NCI-H1417 (cell line): Measurements from ENCODE around the gene MYF5.
A peak's percentile ranks its signal among the peaks of the same experiment; 100 is the strongest.

Experiments
- DNase-seq, 3 experiments: peaks; one replicate each; lab custom pipeline; 2025; lab: John Stamatoyannopoulos, UW

The MYF5 gene

DNA sequence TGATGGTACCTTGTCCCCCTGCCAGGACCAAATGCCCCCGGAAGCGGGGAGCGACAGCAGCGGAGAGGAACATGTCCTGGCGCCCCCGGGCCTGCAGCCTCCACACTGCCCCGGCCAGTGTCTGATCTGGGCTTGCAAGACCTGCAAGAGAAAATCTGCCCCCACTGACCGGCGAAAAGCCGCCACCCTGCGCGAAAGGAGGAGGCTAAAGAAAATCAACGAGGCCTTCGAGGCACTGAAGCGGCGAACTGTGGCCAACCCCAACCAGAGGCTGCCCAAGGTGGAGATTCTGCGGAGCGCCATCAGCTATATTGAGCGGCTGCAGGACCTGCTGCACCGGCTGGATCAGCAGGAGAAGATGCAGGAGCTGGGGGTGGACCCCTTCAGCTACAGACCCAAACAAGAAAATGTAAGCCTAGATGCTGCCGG is 8.9 kb upstream of the MYF5 start:
- no peak for DNase-seq

DNA sequence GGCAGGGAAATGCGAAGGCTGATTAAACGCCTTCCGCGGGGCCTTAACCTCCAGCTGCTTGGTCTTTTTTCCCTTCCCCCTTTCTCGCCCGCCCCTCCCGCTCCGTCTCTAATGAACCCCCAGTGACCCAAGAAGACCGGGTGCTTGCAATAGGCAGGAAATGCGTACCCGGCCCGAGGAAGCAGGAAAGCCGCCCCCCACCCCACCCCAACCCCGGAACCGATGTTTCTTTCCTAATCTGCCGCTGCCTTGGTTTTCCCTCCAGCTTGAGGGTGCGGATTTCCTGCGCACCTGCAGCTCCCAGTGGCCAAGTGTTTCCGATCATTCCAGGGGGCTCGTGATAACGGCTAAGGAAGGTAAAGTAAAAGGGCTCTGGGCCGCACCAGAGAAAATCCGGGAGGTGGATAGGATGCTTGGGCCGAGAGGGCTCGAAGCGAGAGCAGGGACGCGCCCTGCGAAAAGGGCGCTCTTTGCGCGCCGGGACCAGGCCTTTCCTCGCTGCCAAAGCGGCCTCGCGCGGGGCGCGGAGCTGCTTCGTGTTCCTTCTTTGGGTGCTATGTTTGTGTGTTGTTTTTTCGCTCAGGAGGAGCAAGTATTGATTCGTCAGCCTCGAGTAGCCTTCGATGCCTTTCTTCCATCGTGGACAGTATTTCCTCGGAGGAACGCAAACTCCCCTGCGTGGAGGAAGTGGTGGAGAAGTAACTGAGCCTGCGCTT is 8.3 kb upstream of the MYF5 start:
- DNase-seq: no peak

DNA sequence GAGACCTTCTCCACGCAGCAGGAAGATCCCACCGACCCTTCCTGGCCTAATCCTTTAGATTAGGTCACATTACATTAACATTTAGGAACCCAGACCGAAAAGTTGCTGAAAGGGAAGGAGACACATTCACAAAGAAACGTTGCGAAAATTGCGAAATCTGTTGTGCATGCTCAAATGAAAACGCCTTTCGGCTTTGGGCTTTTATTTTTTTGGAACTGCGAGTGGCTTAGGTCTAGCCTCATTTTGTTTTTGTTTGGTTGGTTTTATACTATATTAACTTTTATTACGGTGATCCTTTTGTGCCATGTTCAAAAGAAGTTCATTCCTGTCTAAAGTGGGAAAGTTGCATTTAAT is 7.8 kb upstream of the MYF5 start:
- DNase-seq: no peak

DNA sequence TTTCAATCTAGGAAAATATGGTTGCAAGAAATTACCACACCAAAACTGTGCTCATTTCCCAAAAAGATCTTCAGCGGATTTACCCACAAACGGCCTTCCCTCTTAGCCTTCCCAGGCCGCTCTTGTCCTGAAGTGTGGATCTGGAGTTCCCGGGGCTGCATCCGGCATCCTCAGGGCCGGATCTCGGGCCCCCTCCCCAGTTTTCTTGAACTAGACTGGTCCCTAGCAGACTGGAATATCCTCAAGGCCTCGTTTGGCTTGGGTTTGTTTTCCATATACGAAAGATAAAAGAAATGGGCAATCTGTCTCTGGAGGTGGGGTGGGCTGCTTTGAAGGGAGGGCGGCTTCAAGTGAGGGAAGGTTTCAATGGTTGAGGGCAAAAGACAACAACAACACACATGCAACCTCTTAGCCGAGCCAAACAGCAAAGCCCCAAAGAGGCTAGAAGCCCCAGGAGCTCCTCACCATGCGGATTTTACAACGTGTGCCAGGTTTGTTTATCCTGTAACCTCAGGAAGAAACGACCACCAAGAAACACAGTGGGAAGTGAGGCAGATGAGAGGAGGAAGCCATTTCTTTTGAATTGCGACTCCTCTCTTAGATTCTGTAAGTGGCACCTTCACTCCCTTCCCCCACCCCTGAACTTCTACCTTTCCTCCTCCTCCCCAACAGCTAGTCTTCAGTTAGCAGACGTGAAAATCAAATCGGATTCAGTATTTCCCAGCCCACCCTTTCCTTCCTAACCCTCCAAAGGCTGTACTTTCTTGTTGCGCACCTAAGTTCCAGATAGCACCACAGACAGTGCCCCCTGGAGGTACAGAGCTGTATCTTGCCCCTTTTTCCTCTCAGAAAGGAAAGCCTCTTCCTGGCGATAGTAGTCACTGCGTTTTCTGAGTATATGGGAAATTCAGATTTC is 6.6 kb upstream of the MYF5 start:
- peak in 1 of 3 experiments; percentile 5 for DNase-seq

DNA sequence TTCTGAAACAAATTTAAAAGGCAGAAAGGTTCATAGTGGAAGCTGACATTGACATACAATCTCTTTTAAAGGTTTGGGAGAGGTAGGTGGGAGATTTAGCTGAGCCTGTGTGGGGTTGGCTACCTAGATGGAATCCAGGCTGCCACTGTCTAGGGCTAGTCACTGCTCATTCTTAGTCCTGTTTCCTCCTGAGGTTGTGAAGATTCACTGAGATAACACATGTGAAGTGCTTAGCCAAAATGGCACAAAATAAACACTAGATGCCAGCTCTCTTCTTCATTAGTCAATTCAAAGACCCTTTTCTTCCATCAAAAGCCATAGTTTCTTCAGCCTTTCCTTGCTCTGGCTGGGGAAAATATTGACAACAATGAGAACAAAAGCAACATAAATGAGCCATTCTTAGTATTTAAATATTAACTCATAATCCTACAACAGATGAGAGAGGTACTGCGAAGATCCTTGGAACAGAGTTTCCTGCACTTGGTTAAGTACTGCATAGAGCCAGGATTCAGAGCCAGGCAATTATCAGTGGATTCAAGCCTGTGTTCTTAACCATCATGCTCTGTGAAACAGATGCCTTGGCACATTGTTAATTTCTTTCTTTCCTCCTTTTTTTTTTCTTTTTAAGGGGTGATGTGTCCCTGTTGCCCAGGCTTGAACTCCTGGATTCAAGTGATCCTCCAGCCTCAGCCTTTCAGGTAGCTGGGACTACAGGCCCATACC is 5.8 kb upstream of the MYF5 start:
- no peak for DNase-seq

DNA sequence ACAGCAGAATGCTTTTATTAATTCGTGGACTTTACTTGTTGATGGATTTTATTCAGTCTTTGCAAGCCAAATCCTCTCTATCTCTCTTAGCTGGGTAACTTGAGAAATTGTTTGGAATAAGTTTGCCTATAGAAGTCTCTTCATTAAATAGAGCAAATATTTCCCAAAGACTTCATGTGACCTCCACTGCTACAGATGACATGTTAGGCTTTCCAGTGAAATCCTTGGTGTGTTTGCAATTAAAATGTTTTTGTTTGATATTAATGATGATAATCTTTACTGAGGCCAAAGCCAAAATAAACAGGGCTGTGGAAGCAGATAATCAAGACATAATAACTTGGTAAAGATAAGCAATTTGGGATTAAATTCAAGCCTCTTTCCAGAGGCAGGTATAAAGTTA is 4.8 kb upstream of the MYF5 start:
- no peak for DNase-seq

DNA sequence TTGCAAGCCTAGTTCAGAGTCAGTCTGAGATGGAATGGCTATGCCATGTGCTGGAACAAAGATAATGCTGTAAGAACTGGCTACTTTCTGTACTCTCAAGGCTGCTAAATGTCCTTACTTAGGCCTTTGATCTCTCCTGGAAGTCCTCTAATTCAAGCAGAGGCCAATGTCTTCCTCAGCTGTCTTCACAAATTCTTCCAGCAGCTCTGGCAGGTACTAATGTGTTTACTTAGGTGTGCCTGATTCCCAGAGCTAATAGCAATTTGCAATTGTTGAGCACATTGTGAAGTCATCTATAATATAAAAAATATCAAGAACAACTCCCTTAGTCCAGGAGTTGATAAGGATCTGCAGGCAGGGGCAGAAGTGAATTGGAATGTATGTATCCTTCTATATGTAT is 3.8 kb upstream of the MYF5 start:
- peak in 2 of 3 experiments; percentile 5 to 20 for DNase-seq

DNA sequence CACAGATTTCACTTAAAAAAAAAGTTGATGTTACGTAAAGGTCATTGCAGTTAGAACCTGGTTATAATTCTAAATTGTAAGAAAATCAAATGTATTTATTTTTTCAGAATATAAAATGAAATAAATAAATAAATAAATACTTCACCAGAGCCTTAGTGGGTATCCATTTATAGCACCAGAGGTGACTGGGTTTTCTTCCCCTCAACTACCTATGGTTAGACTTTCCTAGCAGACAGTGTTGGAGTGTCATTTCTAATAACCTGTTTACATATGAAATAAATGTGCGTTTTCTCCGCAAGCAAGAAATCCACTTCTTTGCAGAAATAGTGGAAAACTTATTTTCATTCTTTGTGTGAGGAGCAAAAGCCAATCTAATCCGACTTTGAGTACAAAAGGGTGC is 3.3 kb upstream of the MYF5 start:
- DNase-seq: no peak

DNA sequence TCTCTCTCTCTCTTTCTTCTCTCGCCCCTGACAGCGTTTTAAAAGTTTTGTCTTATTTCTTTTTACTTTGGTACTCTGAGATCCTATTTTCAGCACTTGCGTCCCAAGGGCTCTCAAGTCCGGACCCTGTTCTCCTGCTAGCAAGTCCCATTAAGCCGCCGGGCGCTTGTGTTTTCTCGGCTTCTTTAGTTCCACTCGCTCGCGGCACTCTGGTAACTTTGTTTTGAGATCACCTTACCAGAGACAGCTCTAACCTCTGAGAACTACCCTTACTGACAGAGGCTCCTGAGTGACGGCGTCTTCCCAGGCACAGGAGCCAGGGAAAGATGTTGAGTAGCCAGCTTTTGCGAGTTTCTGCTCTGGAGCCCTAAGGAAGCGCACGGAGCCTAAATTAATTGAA is 2.7 kb upstream of the MYF5 start:
- no peak for DNase-seq

DNA sequence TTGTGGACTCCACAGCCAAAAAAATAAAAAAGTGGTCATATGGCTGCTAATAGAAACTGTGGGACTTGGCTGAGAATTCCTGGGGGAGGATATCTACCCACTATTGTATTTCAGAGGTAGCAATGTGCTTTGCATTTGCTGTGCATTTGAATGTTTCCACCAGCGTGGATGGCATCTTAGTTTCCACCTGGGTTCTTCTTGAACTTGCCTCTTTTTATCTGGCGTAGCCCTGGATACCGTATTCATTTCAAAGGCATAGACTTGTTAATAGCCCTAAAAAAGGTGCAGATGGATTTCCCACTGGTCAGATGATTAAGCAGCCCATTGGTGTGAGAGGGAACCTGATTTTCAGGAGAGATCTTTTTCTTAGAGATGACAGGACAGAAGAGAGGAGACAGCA is 1.9 kb upstream of the MYF5 start:
- DNase-seq: no peak

DNA sequence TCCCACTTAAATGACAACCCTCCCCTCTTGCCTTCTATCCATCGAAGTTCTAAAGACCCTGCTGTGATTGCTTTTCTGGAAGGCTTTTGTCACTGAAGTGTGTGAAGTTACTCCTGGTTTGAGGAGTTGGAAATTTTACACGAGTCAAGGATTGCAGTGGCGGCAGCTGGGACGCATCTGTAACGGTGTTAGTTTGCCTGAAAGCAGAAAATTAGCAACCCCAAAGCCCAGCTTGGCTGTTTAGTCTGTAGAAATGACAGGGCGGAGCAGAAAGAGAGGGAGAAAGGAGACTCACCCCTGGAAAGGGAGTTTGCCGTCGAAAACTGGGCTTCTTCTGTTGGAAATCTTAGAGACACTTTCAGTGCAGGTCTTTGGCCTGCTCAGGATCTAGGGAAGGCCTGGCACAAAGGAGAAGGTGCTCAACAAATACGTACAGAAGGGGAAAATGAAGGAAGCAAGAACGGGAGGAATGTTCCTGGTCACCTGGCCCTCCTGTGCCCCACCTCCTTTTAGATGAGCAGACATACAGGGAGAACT is 931 bp upstream of the MYF5 start:
- no peak for DNase-seq

DNA sequence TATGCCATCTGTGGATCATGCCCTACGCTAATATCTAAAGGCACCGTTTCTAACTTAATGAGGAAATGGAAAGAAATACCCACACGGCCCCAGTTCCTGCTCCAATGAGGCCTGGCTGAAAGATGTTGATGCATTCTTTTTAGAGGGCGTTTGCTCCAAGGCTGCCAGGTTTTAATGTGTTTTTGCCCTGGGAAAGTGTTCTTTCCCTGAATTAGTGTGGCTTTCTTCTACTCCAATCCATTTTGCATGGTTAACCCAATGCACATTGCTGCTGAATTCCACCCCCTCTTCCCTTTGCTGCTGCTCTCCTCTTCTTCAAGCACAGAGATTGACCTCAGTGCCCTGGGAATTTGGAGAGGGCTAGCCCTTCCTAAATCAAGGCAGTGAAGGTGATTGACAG is 1.1 kb downstream of the MYF5 start:
- DNase-seq: no peak

DNA sequence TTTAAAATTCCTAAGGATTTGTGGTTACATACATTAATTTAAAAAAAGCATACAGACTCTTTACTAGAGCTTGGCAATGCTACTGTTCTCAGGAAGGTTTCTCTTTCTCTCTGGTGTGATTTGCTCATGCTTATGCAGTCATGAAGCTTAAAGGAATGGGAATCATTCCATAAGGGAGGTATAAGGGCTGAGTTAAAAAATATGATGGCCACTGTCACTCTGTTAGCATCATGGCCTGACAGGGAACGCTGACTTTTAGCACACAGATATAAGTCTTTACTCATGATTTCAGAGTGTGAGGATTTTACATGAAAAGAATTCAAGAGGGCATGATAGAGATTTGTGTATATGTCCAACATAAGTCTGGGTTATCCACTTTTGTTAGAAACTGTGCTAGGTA is 3.8 kb downstream of the MYF5 start:
- no peak for DNase-seq

DNA sequence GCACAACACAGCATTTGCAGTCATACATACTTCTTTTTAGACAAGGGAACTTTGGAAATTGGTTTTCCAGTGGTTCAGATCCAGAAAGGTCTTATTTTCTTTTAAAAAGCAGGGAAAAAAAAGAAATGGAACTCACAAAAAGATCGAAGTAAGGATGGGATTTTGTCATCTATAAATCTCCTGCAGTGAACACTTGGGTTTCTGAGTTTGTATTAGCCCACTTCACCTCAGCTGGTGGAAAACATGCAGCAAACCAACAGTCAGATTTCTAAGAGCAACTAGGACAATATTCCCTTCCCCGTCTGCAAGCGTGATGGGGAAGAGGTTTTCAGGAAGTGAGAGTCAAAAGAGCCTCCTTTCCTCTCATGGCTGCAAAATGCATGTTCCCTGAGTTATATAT is 4.6 kb downstream of the MYF5 start:
- DNase-seq: no peak

DNA sequence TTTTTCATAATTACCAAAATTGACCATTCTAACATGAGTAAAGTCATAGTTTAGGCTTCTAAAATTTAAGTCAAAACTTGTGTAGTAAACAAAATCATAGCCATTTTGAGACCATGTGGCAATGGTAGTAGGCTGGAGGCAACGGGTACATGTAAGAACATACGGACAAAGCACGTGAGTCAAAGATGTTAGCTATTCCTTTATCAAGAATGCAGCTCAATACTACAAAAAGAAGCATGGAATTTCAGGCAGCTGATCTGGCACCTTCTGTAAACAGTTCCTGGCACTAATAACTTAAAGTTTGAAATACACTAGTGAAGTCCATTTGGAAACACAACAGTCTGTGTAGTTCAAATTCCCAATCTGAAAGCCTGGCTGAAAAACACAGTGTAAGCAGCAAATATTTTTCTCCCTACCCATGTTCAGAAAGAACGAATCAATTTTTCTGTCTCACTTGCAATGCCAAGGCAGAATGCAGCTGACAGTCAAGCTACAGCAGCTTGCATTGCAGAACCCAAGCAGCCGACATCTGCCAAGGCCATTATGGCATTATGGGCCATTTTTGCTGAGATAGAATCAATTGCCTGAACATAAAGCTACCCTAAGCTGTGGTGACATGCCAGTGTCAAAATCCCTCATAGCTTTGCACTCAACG is 29.3 kb downstream of the MYF5 start:
- DNase-seq: no peak

DNA sequence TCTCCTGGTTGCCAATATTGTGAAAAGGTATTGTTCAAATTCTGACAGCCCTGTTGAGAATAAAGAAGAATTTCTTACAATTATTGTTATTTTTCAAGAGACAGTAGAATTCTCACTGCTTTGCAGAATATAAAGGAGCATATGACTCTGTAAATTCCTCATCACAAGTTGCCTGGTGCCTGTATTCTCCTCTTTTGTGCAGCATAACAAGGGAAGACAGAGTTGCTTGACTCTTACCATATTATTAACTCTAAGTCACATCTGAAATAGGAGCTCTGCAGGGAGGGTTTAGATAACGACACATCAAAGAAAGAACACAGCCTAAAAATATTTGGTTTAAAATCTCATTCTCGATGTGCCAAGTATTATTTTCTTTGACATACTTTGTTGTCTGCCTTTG is 31.1 kb downstream of the MYF5 start:
- no peak for DNase-seq

DNA sequence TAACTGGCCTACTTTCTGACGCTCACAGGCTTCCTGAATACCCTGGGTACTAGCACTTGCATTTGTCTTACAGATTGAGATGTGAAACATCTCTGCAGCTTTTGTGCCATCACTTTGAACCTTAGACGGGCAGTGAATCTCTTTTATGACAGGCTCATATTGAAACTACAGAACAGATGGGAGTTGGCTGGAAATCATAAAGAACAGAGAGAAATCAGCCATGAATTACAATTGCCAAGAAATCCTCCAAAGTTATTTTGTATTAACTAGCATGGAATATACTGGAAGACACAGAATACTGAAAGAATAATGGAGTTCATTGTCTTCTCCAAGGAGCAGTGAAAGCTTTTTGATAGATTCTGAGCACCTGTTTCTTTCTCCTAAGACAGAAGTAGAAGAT is 32.7 kb downstream of the MYF5 start:
- no peak for DNase-seq

DNA sequence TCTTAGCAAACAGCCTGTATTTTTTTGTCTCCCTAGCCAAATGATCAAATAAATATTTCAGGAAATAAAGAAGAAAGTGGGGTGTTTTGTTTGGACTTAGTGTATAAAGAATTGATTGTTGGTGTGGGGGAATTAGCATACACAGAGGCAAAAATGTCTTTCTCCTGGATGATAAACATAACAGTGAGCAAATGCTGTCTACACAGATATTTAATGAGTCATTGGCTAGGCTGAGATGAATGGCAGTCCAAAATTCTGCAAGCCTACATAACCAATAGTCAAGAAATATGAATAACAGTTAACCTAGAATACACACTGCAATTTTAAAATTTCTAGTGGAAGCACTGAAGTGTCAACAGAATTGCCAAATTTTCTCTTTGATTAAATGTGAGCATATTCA is 35.8 kb downstream of the MYF5 start:
- DNase-seq: no peak

DNA sequence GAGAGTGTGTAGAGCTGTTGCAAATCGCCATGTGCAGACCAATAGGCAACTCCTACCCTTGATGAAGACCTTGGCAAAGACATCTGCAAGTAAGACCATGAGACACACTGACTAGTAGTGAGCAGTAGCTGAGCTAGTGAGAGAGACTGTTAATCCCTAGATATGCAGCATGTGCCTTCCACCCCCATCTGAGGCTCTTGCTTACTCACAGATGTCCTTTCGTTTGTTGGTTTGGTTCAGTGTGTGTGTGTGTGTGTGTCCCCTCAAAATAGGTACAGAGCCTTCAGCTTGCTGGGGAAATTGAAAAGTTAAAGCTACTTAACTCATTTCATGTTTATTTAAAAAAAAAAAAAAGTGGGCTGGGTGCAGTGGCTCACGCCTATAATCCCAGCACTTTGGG is 37.6 kb downstream of the MYF5 start:
- DNase-seq: no peak

DNA sequence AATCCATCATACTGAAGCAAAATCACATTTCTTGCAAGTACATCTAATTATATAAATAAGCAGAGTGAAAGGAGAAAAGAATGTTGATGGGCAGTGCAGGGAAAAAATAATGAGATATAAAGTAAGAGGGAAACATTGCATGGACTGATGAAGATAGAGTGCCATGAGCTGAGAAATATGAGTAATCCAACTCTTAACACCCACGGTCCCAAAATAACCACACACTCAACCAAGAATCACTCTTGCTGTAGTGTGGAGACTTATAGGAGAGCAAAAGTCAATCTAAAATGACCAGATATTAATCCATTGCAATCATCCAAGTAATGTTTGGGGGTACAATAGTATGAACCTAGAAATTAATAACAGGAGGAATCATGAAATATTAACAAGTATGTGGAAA is 40.2 kb downstream of the MYF5 start:
- no peak for DNase-seq

DNA sequence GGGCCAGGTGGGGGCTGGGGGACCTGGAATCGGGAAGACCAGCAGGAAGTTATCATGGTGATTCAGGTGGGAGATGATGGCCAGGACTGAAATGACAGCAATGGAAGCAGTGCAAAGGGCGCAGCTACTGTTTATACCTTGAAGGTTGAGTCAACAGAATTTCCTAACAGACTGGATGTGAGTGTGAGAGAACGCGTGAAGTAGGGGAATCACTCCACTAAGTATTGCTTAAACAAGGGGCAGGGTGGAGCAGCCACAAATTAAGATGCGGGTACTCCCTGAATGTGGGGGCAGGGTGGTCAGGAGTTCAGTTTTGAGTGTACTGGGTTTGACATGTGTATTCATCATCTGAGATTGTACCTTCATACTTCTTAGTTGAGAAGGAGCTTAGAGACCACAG is 45.1 kb downstream of the MYF5 start:
- DNase-seq: no peak

DNA sequence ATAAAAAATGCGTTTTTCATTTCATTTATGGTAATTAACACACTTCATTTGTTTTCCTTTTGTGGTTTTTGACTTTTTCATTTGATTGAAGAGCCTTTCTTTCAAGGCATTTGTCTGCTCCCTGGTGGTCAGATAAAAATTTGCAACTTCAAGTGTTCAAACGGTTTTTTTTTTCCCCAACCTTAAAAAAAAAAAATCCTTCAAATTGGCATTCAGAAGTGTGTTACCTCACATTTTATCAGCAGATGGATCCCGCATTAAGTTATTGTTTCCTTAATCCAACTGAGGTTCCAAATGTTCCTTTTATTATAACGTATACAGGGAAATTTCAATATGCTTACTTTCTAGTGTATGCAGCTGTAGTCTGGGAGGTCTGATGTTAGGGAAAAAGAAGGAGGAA is 47.2 kb downstream of the MYF5 start:
- DNase-seq: peak; percentile 45 to 90 (median 71)
